Measurements from ENCODE around the gene C6orf89.
A peak's percentile ranks its signal among the peaks of the same experiment; 100 is the strongest.

Gene C6orf89

DNA sequence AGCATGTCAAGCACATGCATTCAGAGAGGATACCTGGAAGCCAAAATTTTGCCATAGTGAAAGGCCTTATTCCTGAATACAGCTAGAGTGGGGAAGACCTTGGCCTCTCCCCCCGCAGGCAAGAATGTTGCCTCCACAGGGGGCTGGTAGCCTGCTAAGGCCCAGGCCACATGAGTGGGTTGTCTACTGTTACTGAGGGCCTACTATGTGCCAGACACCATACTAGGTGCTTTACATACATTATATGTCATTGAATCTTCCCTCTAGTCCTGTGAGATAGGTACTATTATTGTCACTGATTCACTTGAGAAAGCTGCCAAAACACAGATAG, 68.1 kb downstream of the C6orf89 start:
- DNase-seq, result no peak

DNA sequence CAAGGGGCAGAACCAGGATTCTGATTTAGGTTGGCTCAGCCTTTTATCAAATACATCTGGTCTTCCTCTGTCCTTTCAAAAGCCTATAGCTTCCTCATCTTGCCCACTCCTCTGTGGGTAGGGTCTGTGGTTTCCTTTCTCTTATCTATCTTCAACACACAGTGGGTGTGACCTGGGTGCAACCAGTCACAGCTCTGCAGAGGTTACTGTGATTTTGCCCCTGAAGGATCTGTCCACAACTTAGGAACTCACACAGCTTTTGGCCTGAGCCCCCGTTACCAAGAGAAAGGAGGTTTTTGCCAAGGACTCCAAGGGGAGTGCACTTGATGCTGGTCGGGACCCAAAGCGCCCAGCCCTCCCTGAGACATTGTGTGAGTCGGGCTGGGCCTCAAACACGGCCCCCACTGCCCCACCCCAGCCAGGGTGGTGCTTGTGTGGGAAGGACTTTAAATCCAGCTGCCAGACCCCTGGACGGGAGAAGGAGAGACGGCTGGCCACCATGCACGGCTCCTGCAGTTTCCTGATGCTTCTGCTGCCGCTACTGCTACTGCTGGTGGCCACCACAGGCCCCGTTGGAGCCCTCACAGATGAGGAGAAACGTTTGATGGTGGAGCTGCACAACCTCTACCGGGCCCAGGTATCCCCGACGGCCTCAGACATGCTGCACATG, 68.6 kb downstream of the C6orf89 start, which contains the start of gene PI16:
TSS of gene PI16 (plus strand) at position 477 of the 670 bp plus-strand sequence. CDS start at position 500, 23 bp downstream.
- no peak for DNase-seq

DNA sequence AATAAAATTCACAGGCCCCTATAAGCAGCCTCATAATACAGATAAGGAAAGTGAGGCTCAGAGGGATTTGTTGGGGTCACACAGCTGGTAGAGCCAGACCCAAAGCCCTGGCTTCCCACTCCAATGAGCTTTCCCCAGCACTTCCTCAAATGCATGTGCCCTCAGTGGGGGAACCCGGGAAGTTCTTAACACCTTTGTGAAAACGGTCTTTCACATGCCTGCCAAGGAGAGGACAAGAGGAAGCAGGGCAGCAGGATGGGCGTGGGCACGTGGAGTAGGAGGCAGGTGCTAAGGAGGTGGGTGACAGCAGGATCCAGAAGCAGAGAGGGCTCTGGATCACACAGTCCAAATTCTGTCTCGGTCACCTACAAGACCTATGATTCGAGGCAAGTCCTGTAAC, 69.4 kb downstream of the C6orf89 start:
- DNase-seq, result no peak

DNA sequence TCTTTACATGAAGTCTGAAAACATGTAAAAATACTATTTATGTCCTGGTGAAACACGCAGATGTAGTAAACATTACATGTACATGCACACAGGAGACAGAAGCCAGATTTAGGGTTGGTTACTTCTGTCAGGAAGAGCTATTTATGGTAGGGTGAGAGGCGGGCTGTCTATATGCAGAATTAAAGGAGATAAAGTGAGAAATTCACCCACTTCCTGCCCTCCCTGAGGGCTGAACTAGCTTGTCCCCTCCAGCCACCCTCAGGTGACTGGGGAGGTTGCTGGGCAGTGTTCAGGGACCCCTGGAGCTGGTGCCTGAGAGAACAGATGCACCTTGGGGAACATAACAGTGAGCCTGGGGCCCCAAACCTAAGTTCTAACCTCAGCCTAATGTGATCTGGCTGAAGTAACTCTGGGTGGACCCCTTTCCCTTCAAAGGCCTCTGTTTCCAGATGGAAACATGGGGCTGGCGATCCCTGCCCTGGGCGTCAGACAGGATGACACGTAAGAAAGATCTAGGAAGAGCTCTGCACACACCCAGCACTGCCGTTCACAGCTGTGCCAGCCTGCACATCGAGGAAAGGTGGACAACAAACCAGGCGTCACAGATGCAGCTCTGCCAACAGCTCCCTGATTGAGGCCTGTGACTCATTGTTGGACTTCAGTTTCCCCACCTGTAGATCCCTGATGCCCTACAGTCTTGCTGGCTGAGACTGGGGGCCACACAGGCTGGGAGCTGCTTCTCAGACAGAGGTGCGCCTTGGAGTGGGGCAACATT, 70.1 kb downstream of the C6orf89 start:
- DNase-seq, result no peak

DNA sequence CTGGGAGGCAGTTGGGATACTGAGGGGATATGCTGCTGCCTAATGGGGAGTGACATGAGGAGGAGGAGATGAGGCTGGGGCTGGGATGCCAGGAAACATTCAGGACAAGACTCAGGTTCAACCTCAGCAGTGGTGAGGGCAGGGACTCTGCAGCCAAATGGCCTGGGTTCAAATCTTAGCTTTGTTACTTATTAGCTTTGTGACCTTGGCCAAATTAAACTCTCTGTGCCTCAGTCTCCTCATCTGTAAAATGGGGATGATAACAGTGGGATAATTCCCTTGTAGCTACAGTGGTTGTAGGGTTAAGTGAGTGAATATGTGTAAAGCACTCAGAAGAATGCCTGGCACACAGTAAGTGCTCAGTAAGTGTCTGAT, 70.7 kb downstream of the C6orf89 start:
- DNase-seq, result no peak

DNA sequence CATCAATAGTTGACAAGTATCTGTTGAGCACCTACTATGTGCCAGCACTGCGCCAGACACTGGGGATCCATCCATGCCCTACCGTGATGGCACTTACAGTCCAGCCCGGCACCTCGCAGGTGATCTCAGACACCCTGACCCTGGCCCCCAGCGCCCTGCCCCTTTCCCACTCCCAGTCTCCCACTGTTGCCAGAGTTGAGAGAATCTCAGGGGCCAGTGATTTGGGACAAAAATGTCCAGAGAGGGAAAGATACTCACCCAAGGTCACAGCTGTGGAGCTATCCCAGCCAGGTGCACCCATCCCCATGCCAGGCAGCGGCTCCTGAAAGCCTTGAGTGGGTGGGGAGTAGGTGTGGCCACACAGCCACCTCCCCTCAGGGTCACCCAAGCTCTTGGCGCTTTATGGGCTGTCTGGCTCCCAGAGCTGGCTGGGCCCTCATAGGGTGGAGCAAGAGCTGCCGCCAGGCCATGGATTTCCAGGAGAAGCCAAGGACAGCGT, 72.1 kb downstream of the C6orf89 start:
- DNase-seq, result no peak

DNA sequence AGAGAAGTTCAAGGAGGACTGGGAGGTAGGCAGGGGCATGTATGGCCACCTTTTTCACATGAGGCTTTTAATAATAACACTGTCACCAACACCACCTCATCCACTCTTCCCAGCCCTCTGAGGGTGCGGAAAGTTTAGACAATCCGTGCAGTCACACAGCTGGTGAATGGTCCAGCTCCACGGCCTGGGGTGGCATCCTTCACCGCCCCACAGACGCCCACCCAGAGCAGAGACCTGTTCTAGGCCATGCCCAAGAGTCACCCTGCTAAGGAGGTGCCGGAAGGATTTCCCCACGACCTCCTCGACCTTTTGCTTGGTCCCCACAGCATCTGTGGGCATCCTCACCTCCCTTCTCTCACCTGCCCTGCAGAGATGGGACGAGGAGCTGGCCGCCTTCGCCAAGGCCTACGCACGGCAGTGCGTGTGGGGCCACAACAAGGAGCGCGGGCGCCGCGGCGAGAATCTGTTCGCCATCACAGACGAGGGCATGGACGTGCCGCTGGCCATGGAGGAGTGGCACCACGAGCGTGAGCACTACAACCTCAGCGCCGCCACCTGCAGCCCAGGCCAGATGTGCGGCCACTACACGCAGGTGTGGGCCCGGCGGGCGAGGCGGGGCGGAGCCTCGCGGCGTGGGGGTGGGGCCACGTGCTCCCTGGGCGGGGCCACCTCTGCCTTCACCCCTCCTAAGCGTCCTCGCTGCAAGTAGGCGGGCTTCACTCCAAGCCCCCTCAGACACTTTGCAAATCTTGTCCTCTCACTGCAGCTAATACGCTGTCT, 73.2 kb downstream of the C6orf89 start:
- no peak for DNase-seq

DNA sequence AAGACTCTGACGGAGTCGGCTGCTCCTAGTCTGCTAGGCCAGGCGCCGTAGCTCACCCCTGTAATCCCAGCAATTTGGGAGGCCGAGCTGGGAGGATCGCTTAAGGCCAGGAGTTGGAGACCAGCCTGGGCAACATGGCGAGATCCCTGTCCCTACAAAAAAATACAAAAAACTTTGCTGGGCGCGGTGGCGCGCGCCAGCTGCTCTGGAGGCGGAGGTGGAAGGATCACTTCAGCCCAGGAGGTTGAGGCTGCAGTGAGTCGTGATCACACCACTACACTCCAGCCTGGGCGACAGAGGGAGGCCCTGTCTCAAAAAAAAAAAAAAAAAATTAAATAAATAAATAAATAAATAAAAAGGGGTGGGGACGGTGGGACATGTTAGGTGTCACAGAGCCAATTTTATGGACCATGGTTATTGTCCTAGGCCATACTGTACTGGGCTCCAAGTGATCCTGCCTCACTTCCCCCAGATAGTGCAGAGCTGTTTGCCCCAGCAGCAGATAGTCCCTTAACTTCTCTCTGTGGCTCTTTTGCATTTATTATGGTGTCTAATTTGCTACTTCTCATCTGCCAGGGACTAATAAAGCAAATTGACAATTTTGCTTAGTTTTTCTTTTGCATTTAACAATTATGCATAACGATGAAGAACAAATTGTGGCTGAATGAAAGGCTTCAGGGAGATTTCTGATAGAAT, 74.0 kb downstream of the C6orf89 start:
- DNase-seq, result no peak

DNA sequence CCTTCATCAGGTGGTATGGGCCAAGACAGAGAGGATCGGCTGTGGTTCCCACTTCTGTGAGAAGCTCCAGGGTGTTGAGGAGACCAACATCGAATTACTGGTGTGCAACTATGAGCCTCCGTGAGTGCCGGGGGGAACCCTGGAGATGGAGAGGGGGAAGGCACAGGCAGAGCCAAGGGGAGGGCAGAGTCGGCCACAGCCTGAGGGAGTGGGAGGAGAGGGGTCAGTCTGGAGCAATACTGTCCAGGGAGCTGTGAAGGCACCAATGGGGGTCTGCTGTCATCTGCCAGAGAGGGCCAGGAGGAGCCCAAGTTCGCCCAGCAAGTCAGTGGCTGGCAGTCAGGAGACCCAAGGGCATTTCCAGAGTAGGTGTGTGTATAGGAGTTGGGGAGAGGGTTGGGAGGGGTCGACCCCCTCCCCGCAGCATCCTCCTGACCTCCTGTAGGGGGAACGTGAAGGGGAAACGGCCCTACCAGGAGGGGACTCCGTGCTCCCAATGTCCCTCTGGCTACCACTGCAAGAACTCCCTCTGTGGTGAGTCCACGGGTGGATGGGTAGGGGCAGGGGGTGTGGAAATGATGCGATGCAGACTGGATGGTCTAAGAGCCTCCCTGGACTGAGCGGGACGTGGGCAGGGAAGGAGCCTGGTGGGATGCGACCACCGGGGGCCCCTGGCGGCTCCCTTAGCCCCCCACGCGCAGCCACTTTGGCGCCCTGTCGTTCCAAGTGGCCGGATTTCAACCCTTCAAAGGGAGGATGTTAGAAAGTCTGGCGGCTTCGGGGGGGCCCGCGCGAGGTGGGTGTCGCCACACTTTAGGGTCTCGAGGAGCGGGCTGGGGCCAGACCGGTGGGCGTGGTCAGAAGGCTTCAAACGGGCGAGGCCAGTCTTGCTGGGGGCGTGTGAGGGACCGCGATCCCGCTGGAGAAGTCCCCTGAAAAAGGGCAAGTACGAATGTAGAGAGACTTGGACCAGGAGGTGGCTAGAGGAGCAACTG, 76.0 kb downstream of the C6orf89 start:
- no peak for DNase-seq

DNA sequence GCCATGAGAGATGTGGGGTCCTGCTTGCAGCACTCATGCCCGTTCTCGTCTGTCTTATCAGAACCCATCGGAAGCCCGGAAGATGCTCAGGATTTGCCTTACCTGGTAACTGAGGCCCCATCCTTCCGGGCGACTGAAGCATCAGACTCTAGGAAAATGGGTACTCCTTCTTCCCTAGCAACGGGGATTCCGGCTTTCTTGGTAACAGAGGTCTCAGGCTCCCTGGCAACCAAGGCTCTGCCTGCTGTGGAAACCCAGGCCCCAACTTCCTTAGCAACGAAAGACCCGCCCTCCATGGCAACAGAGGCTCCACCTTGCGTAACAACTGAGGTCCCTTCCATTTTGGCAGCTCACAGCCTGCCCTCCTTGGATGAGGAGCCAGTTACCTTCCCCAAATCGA, 77.1 kb downstream of the C6orf89 start:
- peak; percentile 46 for DNase-seq

DNA sequence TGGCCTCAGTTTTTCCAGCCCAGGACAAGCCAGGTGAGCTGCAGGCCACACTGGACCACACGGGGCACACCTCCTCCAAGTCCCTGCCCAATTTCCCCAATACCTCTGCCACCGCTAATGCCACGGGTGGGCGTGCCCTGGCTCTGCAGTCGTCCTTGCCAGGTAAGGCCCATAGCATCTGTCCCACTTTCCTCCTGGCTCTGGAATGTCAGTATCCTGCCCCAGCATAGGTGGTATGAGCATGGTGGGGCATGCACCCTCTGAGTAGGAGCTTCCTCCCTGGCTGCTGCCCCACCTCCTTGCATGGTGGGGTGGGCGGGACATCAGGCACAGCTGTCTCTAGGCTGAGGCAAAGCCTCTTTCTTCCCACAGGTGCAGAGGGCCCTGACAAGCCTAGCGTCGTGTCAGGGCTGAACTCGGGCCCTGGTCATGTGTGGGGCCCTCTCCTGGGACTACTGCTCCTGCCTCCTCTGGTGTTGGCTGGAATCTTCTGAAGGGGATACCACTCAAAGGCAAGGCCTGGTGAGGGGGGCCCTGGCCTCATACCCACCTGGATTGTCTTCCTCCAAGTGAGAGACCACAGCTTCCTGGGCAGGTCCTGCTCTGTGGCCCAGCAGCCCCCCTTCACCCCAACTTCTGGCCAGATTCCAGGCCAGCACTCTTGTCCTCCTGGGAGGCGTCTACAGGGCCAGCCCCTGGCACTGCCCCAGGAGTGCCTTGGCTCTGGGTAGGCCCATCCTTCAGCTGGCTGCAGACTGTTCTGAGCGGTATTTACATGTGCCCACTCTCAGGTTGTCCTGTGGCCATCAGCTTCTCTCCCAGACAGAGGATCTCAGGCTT, 77.9 kb downstream of the C6orf89 start:
- no peak for DNase-seq

DNA sequence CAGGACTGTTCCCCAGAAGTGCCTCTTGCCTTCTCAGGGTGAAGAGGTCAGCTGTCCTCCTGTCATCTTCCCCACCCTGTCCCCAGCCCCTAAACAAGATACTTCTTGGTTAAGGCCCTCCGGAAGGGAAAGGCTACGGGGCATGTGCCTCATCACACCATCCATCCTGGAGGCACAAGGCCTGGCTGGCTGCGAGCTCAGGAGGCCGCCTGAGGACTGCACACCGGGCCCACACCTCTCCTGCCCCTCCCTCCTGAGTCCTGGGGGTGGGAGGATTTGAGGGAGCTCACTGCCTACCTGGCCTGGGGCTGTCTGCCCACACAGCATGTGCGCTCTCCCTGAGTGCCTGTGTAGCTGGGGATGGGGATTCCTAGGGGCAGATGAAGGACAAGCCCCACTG, 78.6 kb downstream of the C6orf89 start:
- no peak for DNase-seq

DNA sequence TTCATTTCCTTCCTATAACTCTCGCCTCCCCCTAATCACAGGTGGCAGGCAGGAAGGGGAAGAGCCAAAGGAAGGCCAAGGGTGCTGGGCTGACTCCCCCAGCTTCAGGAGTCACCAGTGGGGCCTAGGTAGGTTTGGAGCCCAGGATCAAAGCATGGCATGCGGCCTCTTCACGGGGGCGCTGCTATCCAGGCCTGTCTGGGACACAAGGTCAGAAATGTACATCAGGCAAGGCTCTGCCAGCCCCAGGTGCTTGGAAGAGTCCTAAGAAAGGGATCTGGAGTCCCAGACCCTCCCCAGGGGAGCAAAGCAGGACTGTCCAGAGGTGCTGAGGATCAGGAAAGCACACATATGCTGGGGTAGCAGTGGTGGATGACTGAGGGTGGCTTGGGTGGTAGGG, 79.2 kb downstream of the C6orf89 start:
- no peak for DNase-seq

DNA sequence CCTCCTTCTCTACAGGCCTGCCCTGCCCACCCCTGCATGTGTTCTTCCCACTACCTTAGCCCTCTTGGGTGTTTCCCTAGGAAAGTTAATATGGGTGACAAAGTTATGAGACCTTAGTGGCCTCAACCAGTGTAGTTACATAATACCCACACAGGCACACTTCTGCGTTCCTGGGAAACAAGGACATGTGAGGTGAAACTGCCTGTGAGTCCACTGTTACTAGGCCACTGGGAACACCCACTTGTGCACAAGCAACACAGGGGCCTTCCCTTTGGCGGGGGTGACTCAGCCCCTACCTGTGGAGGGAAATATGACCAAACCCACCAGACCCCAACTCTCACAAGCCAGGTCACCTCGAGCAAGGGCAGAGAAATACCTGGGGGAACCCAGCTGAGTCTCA, 81.5 kb downstream of the C6orf89 start:
- no peak for DNase-seq

DNA sequence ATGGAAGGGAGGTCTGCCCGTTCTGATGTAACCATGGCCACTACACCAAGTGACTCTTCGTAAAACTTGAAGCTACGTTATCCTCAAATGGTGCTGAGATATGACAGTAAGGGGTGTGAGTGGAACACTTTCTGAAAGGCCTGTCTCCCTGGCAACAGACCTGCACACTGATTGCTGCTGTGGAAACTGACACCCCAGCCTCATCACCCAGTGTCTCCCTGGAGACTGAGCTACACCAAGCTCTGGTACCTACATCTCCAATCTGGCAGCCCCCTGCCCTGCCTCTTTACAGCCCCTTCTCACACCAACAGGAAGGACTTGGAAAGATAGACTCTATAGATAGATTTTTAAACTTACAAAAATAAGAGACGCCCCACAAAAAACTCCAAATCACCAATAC, 82.0 kb downstream of the C6orf89 start:
- no peak for DNase-seq

DNA sequence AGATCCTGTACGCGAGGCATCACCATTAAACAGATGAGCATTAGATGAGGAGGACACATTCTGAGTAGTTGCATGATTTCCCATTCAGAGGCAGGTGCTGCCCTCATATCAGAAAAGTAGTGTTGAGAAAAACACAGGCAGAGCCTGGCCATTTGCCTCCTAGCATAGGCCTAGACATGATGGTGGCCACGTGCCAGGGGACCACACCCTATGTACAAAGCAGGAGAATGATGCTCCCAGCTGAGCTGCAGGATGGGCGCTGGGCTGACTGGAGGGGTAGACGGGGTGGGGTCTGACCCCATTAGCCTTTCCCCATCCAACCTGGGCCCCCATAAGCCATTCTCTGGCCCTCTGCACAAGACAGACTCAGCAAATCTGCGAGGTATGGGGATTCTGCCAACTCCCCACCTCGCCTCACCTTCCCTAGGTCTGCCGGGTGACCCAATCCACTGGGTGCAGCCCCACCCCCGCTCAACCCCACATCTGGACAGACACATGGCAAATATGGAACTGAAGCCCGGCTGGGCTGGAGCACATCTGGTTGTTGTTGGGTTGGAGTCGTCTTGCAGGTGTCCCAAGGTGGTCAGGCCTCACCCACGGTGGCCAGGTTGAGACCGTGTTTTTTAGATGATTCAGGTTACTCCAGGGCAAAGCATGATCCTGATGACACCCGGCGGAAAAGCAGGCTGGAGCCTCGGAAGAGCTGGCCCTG, 82.7 kb downstream of the C6orf89 start:
- no peak for DNase-seq

DNA sequence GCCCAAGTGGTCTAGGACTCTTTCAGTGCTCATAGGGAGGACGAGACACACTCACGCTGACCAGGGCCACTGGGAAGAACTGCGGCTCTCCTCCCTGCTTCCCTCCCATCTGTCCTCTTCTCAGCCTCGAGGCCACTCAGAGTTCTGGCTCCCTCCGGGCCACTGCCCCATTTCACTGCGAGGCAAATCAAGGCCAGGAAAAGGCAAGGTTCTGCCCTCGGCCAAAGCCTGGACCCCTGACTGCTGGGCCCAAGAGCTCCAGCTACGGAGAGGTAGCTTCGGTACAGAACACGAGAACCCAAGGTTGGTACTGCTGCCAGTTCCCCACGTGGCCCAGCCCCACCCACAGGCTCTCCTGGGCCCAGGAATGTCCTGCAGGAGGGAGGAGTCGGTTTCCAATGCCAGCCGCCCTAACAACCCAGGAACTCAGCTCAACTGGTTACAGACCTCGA, 83.5 kb downstream of the C6orf89 start:
- DNase-seq, result no peak

DNA sequence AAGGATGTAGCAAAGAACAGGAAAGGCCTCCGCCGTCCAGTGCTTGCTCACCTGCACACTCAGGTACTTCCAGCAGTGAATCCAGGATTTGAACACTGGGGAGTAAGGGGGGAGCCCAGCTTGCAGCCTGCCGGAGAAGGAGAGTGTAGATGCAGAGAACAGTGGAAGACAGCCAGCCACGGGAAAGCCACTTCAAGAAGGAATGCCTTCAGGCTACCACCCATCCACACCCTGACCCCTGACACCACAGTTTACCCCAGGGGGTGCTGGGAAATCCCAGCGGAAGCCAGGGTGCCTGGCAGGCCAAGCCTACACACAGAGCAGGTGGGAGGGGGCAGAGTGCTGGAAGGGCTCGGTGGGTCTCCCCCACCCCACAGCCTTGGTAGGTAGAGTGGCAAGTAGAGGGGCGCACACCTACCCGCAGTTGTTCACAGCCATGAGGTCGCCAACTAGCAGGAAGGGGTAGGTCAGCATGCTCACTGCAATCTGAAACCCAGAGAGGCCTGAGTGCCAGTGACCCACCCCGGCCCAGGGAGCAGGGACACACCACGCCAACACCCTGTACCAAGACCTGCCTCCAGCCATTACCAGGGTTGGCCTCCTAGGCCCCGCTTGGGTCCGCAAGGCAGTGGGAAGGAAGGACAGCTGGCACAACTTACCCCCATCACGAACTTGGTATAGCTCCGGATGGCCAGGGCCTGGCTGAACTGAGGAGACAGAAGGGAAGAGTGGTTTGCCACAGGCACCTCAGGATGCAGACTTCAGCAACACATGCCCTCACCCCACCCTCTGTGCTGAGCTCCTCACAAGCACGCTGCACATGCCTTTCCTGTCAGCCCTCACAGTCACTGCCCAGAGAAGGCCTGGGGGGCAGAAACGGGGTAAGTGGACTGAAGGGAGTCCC, 84.5 kb downstream of the C6orf89 start:
- DNase-seq, result no peak

All from fibroblast of skin of right biceps (primary cell).